HepG2 (cell line): ENCODE data around the gene TNP2. TPM values are rescaled to one million over a fixed set of nuclear protein-coding genes. Genes with fewer than 3 reads are reported as not detected.
A peak's percentile ranks its signal among the peaks of the same experiment; 100 is the strongest.

Experiments used
- ARID4A ChIP-seq: sonication (generic); formaldehyde crosslinking; IDR thresholded peaks from 2 replicates; pipeline ENCODE4 v1.5.0; 2020; ENCODE audit warnings: mild to moderate bottlenecking, missing genetic modification reagents, borderline replicate concordance
- ARNTL ChIP-seq: sonication (generic); formaldehyde crosslinking; IDR thresholded peaks from 2 replicates; pipeline ENCODE4 v1.4.0; 2020; ENCODE audit warnings: mild to moderate bottlenecking, missing genetic modification reagents
- KDM5B ChIP-seq: sonication (generic); formaldehyde crosslinking; IDR thresholded peaks from 2 replicates; pipeline ENCODE4 v1.4.0; 2020; ENCODE audit warnings: missing genetic modification reagents, mild to moderate bottlenecking, borderline replicate concordance
- RXRB ChIP-seq: IDR thresholded peaks from 2 replicates; pipeline ENCODE4 v1.6.1; 2016; ENCODE audit warnings: borderline replicate concordance, missing genetic modification reagents, missing compliant biosample characterization
- SAP130 ChIP-seq: IDR thresholded peaks from 2 replicates; pipeline ENCODE4 v1.6.1; 2016; ENCODE audit warnings: low read depth
- SP1 ChIP-seq, 2 experiments: fragments of 450-650 bp in 1 of 2; sonication (generic) in 1 of 2; formaldehyde crosslinking in 1 of 2; IDR thresholded peaks; 2 replicates each; pipeline versions ENCODE4 v1.4.0 to v1.6.1; 2016 to 2020; ENCODE audit warnings: missing genetic modification reagents in 1 of 2
- ZBTB40 ChIP-seq, 2 experiments: fragments of 450-650 bp in 1 of 2; sonication (generic) in 1 of 2; formaldehyde crosslinking in 1 of 2; IDR thresholded peaks; 2 replicates each; pipeline versions ENCODE4 v1.6.1 to v1.8.0; 2016 to 2022; ENCODE audit warnings: antibody characterized with exemption in 1 of 2, mild to moderate bottlenecking in 1 of 2, missing genetic modification reagents in 1 of 2
- ZNF232 ChIP-seq: sonication (generic); formaldehyde crosslinking; IDR thresholded peaks from 2 replicates; pipeline ENCODE4 v1.4.0; 2020; ENCODE audit warnings: missing genetic modification reagents, borderline replicate concordance
- ZNF383 ChIP-seq: sonication (generic); formaldehyde crosslinking; IDR thresholded peaks from 2 replicates; pipeline ENCODE4 v1.4.0; 2020; ENCODE audit warnings: missing genetic modification reagents, mild to moderate bottlenecking, borderline replicate concordance
- ZNF432 ChIP-seq: sonication (generic); formaldehyde crosslinking; IDR thresholded peaks from 2 replicates; pipeline ENCODE4 v1.5.0; 2020; ENCODE audit warnings: missing genetic modification reagents, mild to moderate bottlenecking, borderline replicate concordance
- polyA plus RNA-seq, 8 experiments: library from polyadenylated mRNA; depleted of rRNA in 3 of 8; stranded (reverse) in 7 of 8; unstranded in 1 of 8; fragments of >200 nt; fragmentation: Illumina TruSeq in 4 of 8; extraction: Trizol in 4 of 8; gene quantifications; 2 replicates each; pipeline versions ENCODE4 v1.2.1 to v1.2.3, GENCODE V29; 2011 to 2016; ENCODE audit warnings: low read depth in 4 of 8, missing spikeins in 1 of 8, mixed read lengths in 1 of 8; ENCODE audit not compliant: insufficient read depth in 1 of 8
- total RNA-seq, 5 experiments: library from RNA; depleted of rRNA; stranded (reverse); fragments of >200 nt; fragmentation: Illumina TruSeq; extraction: Trizol; gene quantifications; 2 replicates each; pipeline ENCODE4 v1.2.3, GENCODE V29; 2016; ENCODE audit warnings: low read depth in 1 of 5
- TF ChIP-seq, protein P1 (sequence below): sonication (generic); formaldehyde crosslinking; IDR thresholded peaks from 2 replicates; pipeline ENCODE4 v1.4.0; 2020; ENCODE audit warnings: missing genetic modification reagents
- TF ChIP-seq, protein P2 (sequence below): IDR thresholded peaks from 2 replicates; pipeline ENCODE4 v1.6.1; 2016; ENCODE audit warnings: missing compliant biosample characterization, missing genetic modification reagents, borderline replicate concordance

The TNP2 gene
- total and polyA plus RNA-seq, 2 of the 13 experiments (the other 11 are each of a cell fraction or from before 2014, with no cell fraction given): not detected

DNA sequence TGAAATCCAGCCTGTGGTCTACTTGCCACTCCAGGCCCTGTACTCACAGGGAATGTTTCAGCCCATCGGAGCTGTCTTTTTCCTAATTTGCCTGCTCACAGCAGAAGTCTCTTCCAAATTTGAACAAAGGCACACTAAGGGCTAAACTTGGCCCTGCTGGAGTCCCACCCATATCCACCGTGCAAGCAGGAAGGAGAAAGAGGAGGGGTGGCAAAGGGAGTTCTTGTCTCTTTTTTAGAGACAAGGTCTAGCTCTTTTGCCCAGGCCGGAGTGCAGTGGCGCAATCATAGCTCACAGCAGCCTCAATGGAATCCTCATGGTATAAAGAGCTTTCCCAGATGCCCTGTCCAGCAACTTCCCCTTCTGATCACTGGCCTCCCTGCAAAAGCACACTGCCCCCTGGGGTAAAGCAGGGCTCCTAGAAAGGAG, 14.7 kb upstream of the TNP2 start (continued):
- TF ChIP-seq, protein P1, sequence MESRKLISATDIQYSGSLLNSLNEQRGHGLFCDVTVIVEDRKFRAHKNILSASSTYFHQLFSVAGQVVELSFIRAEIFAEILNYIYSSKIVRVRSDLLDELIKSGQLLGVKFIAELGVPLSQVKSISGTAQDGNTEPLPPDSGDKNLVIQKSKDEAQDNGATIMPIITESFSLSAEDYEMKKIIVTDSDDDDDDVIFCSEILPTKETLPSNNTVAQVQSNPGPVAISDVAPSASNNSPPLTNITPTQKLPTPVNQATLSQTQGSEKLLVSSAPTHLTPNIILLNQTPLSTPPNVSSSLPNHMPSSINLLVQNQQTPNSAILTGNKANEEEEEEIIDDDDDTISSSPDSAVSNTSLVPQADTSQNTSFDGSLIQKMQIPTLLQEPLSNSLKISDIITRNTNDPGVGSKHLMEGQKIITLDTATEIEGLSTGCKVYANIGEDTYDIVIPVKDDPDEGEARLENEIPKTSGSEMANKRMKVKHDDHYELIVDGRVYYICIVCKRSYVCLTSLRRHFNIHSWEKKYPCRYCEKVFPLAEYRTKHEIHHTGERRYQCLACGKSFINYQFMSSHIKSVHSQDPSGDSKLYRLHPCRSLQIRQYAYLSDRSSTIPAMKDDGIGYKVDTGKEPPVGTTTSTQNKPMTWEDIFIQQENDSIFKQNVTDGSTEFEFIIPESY (CRISPR knock-in tag): peak; percentile 61; the same call in 1 of the 2 replicates
- TF ChIP-seq ZNF432 (CRISPR knock-in tag): no peak
- no peak for TF ChIP-seq ARNTL
- peak; percentile 51 for TF ChIP-seq RXRB (CRISPR knock-in tag)
- TF ChIP-seq SAP130: peak; percentile 45; the same call in 1 of the 2 replicates
- TF ChIP-seq ZNF383: no peak
- TF ChIP-seq, protein P2, sequence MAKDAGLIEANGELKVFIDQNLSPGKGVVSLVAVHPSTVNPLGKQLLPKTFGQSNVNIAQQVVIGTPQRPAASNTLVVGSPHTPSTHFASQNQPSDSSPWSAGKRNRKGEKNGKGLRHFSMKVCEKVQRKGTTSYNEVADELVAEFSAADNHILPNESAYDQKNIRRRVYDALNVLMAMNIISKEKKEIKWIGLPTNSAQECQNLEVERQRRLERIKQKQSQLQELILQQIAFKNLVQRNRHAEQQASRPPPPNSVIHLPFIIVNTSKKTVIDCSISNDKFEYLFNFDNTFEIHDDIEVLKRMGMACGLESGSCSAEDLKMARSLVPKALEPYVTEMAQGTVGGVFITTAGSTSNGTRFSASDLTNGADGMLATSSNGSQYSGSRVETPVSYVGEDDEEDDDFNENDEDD (CRISPR knock-in tag): 0 out of 2 replicates have a peak, but pooled peaks have one; percentile 29
- no peak for TF ChIP-seq SP1 (IDR thresholded peaks at IDR 0.05)
- no peak for TF ChIP-seq SP1 (CRISPR knock-in tag; IDR thresholded peaks at IDR 0.05)
- TF ChIP-seq ARID4A (CRISPR knock-in tag): no peak
- no peak for TF ChIP-seq ZNF232 (CRISPR knock-in tag)
- no peak for TF ChIP-seq ZBTB40 (IDR thresholded peaks at IDR 0.05)
- no peak for TF ChIP-seq ZBTB40 (CRISPR knock-in tag; IDR thresholded peaks at IDR 0.05)
- TF ChIP-seq KDM5B (CRISPR knock-in tag): peak; percentile 7; the same call in 1 of the 2 replicates
